GM19035 (cell line): ENCODE data around the gene KRT86.
"Not testable (repeated sequence)": the region's sequence is repeated elsewhere in the genome, so short reads cannot be mapped to it uniquely, and the experiment has no call there.

Experiments
- ATAC-seq: cut with Tn5 transposase; IDR thresholded peaks from one replicate; pipeline ENCODE4 v1.9.1; 2021; ENCODE audit not compliant: unreplicated experiment

KRT86 gene

DNA sequence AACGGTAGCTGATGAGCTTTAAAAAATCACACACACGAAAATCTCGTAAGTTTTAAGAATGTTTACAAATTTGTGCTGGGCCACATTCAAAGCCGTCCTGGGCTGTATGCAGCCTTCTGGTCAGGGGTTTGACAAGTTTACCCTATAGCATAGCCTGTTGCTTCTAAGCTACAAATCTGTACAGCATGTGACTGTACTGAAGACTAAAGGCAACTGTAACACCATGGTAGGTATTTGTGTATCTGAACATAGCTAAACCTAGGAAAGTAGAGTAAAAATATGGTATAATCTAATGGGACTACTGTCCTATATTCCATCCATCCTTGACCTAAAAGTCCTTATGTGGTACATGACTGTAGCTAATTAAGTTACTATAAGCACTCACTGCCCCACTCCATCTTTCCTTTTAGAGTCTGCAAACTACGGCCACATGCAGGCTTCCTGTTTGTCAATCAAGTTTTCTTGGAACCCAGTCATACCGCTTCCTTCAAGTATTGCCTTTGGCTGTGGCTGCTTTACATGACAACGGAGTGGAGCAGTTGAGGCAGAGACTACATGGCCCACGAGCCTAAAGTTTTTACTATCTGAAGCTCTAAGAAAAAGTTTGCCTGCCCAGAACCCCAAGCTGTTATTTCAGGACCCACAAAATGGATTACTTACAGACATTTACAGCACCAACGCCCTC lies 22.9 kb upstream of the KRT86 start:
- no peak for ATAC-seq

DNA sequence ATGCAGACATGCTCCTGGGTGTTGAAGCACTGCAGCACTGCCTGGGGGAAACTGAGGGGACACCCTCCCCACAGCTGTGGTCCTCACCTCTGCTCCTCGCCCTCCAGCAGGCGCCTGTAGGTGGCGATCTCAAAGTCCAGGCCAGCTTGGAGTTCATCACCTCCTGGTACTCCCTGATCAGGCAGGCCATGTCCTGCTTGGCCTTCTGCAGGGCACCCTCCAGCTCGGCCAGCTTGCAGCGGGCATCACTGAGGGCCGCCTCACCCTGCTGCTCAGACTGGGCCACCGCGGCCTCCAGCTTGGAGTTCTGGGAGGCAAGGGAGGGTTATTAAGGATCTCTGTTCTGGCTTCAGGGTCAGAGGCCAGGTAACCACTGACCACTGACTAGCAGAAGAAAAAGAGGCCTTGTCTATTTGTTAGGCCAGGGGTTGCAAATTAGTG lies 22.2 kb upstream of the KRT86 start:
- ATAC-seq = not testable (repeated sequence)

DNA sequence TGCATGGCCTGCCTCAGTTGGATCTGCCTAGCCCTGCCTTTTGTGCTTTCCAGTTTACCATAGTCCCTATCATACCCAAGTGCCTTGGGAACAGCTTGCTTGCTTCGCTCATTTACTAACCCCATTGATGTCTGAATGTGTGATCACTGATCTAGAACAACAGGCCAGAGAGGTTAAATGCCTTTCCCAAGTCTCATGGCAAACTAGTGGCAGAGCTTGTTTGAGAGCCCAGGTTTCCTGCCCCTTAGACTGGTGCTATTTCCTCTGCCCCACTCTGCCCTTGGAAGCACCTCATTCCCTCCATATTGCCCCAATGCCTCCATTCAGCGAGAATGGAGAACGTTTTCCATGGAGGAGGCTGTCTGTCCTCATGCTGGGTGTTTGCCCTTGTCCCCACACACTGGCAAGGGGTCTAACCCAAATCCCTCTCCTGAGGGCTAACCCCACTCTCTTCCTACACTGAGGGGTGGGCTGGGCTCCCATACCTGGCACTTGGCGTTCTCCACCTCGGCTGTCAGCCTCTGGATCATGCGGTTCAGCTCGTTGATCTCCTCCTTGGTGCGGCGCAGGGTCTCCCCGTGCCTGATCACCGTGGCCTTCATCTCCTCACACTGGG lies 21.6 kb upstream of the KRT86 start:
- no peak for ATAC-seq

DNA sequence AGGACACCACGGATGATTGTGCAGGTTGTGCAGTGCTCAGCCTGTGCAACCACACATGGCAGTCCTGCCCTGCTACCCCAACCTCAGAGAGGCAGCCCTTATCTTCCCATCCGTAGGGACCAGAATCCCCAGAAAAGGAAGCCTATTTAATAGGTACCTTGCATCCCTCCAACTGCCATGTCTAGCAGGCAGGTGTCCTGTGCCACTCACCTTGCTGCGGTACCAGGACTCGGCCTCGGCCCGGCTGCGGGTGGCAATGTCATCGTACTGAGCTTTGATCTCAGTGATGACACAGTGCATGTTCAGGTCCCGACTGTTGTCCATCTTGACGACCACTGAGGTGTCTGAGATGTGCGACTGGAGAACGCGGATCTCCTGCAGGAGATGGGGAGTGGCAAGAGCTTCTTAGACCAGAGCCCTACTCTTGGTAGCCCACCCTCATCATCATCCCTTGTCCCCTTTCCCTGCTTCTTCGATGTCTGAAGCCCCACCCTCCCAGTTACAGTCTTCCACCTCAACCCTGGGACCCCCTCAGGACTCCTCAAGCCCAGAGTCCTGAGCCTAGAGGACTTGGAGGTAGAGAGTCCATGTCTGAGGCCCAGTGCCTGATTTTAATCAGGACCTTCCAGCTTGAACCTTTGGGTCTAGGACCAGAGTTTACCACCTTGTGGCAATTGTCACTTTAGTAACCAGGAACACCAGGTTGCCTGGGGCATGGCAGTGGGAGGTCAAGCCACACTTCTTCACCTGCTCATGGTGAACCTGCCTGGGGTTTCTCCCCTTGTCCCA lies 20.9 kb upstream of the KRT86 start:
- ATAC-seq = no peak

DNA sequence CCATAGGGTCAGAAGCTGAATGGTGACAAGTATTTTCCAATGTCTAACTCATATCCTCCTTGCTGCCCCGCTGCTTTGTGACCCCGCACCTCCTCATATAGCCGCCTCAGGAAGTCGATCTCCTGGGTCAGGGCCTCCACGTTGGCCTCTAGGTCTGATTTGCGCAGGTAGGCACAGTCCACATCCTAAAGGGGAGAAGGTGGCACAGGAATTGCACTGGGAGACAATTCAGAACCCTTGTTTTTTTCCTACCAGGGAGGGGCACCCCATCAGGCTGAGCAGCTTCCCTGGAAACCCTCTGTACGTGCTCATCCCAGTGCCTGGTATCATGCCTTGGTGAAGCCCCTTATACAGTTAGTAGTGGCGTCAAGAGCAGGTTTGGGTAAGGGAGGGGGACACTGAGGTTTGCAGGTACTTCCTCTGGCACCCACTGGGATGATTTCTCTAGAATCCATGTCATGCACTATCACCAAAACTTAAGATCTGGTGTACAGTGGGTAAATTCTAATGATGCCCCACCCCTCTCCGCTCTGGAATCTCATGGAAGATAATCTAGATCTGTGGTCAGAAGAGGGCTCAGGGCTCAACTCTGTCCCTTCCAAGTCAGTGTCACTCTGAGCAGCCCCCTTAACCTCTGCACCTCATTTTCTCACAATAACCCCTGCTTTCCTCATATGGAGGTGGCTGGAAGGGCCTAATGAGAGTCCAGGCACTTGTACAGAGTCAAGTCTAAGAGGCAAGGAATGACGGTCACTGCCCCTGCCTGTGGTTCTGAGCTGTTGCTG lies 20.1 kb upstream of the KRT86 start:
- no peak for ATAC-seq

DNA sequence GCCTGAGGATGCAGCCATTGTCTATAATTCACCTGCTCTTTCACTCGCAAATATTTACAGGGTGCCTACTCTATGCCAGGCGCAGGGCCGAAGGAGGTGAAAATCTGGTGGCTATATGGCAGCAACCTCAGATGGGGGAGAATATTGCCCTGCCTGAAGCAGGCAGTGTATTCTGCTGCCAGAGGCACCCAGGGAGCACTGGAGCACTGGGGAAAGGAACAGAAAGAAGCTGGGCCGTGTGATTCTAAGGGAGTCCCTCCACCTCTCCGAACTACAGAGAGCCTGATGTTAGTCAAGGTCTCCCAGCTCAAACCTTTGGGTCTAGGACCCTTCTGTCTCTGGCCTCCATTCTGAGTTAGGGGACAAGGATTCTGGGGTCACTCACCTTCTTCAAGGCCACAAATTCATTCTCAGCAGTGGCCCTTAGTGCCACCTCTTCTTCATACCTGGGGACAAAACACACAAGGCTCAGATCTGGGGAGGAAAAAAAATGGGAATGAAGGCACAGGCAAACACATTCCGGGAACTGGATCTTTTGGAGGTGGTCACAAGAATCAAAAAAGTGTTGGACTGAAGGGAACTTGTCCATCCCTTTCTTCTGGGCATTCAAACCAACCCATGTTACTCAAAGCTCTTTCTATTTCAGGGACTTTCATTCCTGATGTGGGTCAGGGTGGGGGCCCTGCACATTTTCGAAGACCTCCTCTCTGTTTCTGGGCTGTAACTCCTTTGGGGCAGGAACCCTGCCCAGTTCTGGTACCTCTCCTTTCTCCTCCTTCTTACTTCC lies 19.3 kb upstream of the KRT86 start:
- no peak for ATAC-seq

DNA sequence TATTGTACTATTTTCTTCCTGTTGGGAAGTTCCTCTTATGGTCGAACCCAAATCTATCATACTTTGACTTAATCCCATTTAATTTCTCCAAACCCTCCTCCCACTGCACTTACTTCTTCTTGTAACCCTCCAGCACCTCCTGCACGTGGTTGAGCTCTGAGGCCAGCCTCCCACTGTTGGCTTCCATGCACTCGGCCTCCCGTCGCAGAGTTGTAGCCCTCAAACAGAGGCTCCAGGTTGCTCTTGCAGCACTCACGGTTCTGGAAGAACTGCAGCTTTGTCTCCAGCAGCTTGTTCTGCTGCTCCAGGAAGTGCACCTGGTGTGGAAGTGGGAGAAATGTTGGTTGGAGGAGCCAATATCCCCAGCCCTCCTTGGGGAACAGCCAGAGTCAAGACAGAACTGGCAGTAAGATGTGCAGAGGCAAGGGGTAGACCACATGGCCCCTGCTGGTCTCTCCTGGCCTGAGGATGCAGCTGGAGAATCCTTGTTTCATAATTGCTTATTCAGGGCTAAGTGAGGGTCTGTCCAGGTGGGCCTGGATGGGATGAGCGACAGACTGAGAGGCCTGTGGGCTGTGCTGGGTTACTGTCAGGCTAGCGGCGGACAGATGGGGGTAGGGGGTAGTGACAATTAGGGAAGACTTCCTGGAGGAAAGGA lies 18.4 kb upstream of the KRT86 start:
- ATAC-seq = no peak

DNA sequence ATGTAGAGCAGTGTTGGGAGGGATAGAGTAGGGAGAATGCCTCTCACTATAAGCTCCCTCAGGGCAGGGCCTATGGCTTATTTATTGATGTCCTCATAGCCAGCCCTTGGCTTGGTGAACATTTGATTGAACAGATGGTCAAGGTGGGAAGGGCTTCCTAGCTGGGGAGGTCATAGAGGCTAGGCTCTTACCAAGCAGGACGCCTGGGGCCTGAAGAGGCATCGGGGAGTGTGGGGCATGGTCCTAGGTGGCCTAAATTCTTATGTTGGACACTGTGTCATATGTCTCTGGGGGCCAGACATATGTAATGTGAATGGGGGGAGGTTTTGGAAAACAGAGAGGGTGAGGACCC lies 17.9 kb upstream of the KRT86 start:
- ATAC-seq = no peak

DNA sequence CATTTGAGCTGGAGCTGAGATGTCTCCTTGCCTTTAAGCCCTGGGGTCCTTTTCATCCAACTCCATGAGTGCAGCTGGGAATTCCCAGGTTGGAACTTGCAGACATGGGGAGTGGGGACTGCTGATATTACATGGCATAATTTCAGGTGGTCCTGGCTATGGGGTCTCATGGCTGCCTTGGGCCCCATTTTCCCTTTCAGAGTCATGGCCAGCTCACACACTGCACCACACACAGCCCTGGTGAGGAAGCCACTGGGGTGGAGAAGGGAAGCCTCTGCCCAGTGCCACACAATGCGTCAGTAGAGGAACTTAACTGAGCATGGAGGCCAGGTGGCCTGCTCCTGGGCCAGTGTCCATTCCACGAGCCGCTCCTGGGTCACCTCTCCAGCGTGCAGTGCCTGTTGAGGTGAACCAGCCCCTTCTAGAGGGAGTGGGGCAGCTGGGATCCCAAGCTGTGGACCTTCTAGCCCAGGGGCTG lies 17.3 kb upstream of the KRT86 start:
- ATAC-seq = no peak

DNA sequence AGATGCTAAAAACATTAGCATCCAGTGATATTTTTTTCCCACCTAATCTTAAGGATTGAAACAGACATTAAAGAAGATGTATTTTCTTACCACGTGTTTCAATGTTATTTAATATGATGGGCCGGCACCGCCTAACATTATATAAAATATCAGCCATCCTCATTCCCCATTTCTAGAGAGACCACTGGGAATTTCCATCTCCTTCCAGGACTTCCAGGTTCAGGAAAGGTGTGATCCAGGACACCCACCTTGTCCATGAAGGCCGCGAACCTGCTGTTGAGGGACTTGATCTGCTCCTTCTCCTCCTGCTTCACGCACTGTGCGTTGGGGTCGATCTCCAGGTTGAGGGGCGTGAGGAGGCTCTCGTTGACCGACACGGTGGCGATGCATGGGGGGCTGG lies 16.5 kb upstream of the KRT86 start:
- ATAC-seq = not testable (repeated sequence)

DNA sequence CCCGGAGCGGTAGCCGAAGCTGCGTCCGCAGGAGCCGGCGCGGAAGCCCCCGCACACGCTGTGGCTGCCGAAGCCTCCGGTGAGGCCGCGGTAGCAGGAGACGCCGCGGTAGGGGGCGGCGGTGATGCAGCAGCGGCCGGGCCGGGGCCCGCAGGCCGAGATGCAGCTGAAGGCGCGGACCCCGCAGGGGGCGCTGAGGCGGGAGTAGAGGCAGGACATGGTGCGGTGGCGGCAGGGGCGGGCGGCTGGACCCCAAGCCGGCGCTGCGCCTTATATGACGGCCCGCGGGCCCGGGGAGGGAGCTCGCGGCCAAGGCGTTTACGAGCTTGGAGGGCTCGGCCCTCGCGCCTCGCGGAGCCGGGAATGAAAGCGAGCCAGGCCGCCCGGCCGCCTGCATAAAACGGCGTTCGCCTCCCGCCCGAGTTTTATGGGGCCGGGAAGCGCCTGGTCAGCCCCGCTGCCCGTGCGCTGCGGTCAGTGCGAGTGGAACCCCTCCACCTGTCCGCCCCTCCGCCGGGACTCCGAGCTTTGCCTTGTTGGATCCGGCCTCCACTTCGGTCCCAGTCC lies 16.0 kb upstream of the KRT86 start:
- no peak for ATAC-seq

DNA sequence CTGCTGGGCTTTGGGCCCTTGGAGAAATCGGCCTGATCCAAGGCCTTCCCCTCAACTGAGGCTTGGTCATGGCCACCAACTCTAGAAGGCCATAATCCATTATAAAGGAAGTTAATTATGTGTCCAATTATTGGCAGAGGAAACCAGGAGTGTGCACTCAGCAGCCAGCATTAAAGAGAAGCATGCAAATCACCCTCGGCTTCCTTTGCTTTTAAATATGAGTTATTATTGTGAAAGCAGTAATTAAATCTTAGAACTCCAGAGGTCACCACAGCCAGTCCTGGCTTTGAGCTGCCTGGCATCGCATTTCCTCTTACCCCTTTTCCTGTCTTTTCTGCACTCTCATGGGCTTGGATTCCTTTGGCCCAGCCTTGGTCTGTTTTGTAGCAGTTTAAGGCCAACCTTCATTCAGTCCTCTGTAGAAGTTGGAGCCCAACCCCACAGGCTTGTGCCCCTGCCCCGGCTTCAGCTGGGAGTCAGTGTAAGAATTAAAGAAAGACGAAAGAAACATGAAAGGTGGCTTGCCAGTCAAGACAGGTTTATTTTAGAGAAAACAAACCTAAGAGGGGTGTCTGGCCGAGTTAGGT lies 14.7 kb upstream of the KRT86 start:
- no peak for ATAC-seq

DNA sequence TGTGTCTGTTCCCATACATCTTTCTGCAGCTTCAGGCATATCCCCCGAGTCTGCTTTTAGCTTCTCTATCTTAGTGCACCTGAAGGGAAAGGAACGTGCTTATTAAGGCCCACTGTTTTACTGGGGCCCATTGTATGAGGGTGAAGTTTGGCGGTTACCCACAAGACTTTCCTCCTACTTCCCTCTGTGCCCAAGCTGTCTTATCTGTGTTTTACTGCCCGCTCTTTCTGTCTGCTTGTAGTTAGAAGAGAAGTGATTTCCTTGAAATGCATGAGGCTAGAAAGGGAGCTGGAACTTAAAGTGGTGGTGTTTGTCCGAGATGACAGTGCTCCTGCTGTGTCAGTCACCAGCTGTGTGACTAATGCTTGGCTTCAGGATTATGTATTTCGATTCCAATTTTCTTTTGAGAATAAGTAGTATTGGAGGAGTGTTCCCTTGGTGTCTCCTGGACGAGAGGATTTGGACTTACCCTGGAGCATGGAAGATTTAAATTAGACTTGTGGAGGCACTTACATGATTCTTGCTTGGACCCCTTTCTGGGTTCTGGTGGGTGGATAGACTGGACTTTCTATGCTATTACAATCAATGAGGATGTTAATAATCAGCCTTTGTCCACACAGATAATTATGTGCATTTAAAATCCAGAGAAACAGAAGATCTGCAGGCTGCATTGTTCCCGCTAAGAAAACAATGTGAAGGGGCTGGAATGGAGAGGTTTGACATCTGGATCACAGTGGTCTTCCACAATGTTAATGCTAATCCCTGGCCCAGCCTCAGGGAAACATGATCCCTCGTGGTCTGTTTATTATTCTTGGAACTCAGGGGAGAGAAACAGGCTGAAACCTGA lies 13.9 kb upstream of the KRT86 start:
- no peak for ATAC-seq

DNA sequence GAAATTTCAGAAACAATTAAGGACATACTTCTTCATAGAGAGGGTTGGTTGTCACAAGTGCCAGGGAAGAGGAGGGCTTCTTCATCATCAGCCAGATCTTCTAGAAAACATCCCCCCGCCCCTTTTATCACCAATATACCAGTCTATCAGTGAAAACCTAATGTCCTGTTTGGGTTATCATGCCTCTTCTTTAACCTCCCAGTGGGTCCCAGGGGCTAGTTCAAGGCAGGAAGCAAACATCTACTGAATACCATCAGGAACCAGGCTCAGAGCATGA lies 13.3 kb upstream of the KRT86 start:
- ATAC-seq = no peak

DNA sequence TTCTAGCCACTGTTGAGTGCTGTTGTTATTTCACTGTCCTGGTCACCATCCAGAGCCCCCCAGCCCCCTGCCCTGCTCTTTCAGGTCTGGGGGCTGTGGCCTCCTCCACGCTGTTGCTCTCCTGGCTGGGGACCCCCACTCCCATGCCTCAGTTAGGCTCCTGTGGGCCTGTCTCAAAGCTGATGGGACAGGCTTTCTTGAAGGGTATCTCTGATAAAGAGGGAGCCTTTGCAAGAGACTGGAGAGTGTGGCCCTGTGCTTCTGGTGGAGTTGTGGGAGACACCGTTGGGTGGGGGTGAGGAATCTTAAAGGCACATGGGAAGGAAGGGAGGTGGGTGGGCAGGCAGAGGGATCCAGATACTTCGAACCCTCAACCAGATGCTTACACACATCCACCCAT lies 12.2 kb upstream of the KRT86 start:
- ATAC-seq = no peak

DNA sequence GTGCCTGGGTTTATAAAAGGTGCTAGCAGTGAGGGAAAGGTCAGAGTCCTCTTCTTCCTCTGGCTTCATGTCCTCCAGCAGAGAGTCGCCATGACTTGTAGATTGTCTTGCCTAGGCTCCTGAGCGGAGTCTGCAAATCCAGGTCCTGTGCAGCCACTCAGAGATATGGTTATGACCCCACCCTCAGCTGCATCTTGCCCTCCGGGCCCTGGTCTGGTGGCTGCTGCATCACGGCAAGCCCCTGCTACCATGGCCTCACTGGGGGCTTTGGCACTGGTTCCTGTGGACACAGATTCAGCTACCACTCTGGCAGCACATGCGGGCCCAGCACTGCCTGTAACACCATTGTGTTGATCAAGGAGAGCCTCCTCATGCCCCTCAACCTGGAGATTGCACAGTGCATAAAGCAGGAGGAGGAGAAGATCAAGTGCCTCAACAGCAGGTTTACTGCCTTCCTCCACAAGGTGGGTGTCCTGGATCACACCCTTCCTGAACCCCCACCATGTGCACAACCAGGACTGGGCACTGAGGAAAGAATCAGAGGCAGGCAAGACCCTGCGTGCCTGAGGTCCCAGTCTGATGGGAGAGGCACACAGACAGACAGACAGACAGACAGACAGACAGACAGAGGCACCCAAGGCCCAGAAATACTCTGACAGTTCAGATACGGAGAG lies 10.5 kb upstream of the KRT86 start:
- ATAC-seq = no peak

DNA sequence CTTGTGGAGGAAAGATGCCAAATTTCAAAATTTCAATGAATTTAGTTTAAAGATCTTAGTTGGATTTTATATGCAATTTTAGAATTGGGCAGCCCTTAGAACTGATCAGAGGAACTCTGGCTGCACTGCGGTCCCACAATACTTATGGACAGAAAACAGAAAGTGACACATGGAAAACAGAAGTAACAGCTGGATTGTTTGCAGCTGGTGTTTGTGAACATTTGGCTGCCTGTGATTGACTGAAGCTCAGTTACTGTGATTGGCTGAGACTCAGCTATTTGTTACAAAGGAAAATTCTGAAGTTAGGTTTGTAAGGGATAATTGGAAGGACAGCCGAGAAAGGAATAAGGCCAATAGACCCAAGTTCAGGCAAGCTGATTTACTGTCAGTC lies 10.0 kb upstream of the KRT86 start:
- ATAC-seq = no peak

DNA sequence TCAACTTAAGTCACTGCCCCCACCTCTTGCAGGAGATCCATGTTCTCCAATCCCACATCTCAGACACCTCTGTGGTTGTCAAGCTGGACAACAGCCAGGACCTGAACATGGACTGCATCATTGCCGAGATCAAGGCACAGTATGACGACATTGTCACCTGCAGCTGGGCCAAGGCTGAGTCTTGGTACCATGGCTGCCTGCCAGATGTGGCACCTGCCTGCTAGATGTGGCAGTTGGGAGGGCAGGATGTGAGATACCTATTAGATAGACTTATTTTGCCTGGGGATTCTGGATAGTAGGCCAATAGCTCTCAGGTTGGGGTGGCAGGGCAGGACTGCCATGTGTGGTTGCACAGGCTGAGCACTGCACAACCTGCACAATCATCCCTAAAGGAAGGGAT lies 7.9 kb upstream of the KRT86 start:
- ATAC-seq = no peak
